GM19043 (cell line): ENCODE measurements around the gene BABAM2.

Experiments
- ATAC-seq: cut with Tn5 transposase; IDR thresholded peaks from one replicate; pipeline ENCODE4 v1.9.1; 2021; ENCODE audit warnings: low read depth; ENCODE audit not compliant: unreplicated experiment

Gene BABAM2

GRCh38 chr2:28150236-28150915, 259.8 kb downstream of the BABAM2 start:
- ATAC-seq = no peak

GRCh38 chr2:28150994-28151393, 260.5 kb downstream of the BABAM2 start:
- no peak for ATAC-seq

GRCh38 chr2:28152585-28153280, 262.2 kb downstream of the BABAM2 start:
- no peak for ATAC-seq

GRCh38 chr2:28153851-28154250, 263.3 kb downstream of the BABAM2 start:
- no peak for ATAC-seq

GRCh38 chr2:28155086-28155485, 264.6 kb downstream of the BABAM2 start:
- ATAC-seq = no peak

- ATAC-seq = no peak
These were observed 265.1 kb downstream of the BABAM2 start for GRCh38 chr2:28155627-28156026.

GRCh38 chr2:28158791-28159190, 268.3 kb downstream of the BABAM2 start:
- ATAC-seq = no peak

GRCh38 chr2:28160986-28161425, 270.5 kb downstream of the BABAM2 start:
- ATAC-seq = no peak

- ATAC-seq = no peak
These were observed 270.9 kb downstream of the BABAM2 start for GRCh38 chr2:28161466-28161865.

GRCh38 chr2:28162564-28162963, 272.0 kb downstream of the BABAM2 start:
- no peak for ATAC-seq

- no peak for ATAC-seq
These were observed 272.5 kb downstream of the BABAM2 start for GRCh38 chr2:28163028-28163427.

GRCh38 chr2:28163627-28164279, 273.2 kb downstream of the BABAM2 start:
- ATAC-seq = no peak

- no peak for ATAC-seq
These were observed 273.8 kb downstream of the BABAM2 start for GRCh38 chr2:28164280-28164801.

GRCh38 chr2:28165087-28165635, 274.6 kb downstream of the BABAM2 start:
- ATAC-seq = no peak

- no peak for ATAC-seq
These were observed 276.4 kb downstream of the BABAM2 start for GRCh38 chr2:28166956-28167355.

- no peak for ATAC-seq
These were observed 277.8 kb downstream of the BABAM2 start for GRCh38 chr2:28168376-28168775.

GRCh38 chr2:28169492-28169891, 279.0 kb downstream of the BABAM2 start:
- no peak for ATAC-seq

GRCh38 chr2:28172114-28172898, 281.8 kb downstream of the BABAM2 start:
- no peak for ATAC-seq

- no peak for ATAC-seq
These were observed 282.8 kb downstream of the BABAM2 start for GRCh38 chr2:28173377-28173776.

GRCh38 chr2:28174211-28174610, 283.7 kb downstream of the BABAM2 start:
- ATAC-seq = no peak
